HepG2 (cell line): ENCODE results near the gene KCNQ1OT1. TPM values are rescaled to one million over a fixed set of nuclear protein-coding genes. Genes with fewer than 3 reads are reported as not detected.

Source experiments
- ARNTL ChIP-seq: sonication (generic); formaldehyde crosslinking; IDR thresholded peaks from 2 replicates; pipeline ENCODE4 v1.4.0; 2020; ENCODE audit warnings: mild to moderate bottlenecking, missing genetic modification reagents
- CCAR2 ChIP-seq: fragments of 200-400 bp; formaldehyde crosslinking; optimal IDR thresholded peaks from 2 replicates; pipeline ENCODE3; 2018; ENCODE audit warnings: low read depth, mild to moderate bottlenecking, low read length, moderate library complexity
- DNMT3B ChIP-seq: conservative IDR thresholded peaks from 2 replicates; pipeline ENCODE4 v1.6.1; 2016; ENCODE audit warnings: missing biosample characterization, control low read depth
- ERF ChIP-seq: IDR thresholded peaks from 2 replicates; pipeline ENCODE4 v1.6.1; 2018; ENCODE audit warnings: missing biosample characterization, missing genetic modification reagents
- GATA4 ChIP-seq: sonication (generic); IDR thresholded peaks from 2 replicates; pipeline ENCODE4 v1.6.1; 2016; ENCODE audit warnings: antibody characterized with exemption, low read depth, borderline replicate concordance
- GFI1 ChIP-seq: sonication (generic); formaldehyde crosslinking; IDR thresholded peaks from 2 replicates; pipeline ENCODE4 v1.5.0; 2020; ENCODE audit warnings: missing genetic modification reagents, mild to moderate bottlenecking, borderline replicate concordance
- MAFF ChIP-seq: IDR thresholded peaks from 2 replicates; pipeline ENCODE4 v1.6.1; 2011; ENCODE audit warnings: low read depth, low read length, improper control_type of control experiment
- RXRB ChIP-seq: IDR thresholded peaks from 2 replicates; pipeline ENCODE4 v1.6.1; 2016; ENCODE audit warnings: borderline replicate concordance, missing genetic modification reagents, missing compliant biosample characterization
- SP140L ChIP-seq: sonication (generic); formaldehyde crosslinking; IDR thresholded peaks from 2 replicates; pipeline ENCODE4 v1.4.0; 2020; ENCODE audit warnings: missing genetic modification reagents, borderline replicate concordance
- YEATS4 ChIP-seq: sonication (generic); formaldehyde crosslinking; IDR thresholded peaks from 2 replicates; pipeline ENCODE4 v1.4.0; 2020; ENCODE audit warnings: missing genetic modification reagents, borderline replicate concordance
- ZBTB21 ChIP-seq: sonication (generic); formaldehyde crosslinking; IDR thresholded peaks from 2 replicates; pipeline ENCODE4 v1.4.0; 2020; ENCODE audit warnings: missing genetic modification reagents
- ZC3H4 ChIP-seq: sonication (generic); formaldehyde crosslinking; IDR thresholded peaks from 2 replicates; pipeline ENCODE4 v1.4.0; 2020; ENCODE audit warnings: missing genetic modification reagents, borderline replicate concordance
- ZNF292 ChIP-seq: sonication (generic); formaldehyde crosslinking; IDR thresholded peaks from 2 replicates; pipeline ENCODE4 v1.8.1; 2022; ENCODE audit warnings: mild to moderate bottlenecking, low read depth, missing genetic modification reagents, borderline replicate concordance
- ZNF432 ChIP-seq: sonication (generic); formaldehyde crosslinking; IDR thresholded peaks from 2 replicates; pipeline ENCODE4 v1.5.0; 2020; ENCODE audit warnings: missing genetic modification reagents, mild to moderate bottlenecking, borderline replicate concordance
- ZNF615 ChIP-seq: sonication (generic); formaldehyde crosslinking; IDR thresholded peaks from 2 replicates; pipeline ENCODE4 v1.5.0; 2020; ENCODE audit warnings: mild to moderate bottlenecking, missing genetic modification reagents, borderline replicate concordance
- ZNF766 ChIP-seq: sonication (generic); formaldehyde crosslinking; IDR thresholded peaks from 2 replicates; pipeline ENCODE4 v1.5.0; 2020; ENCODE audit warnings: missing genetic modification reagents, borderline replicate concordance
- ZSCAN25 ChIP-seq: sonication (generic); formaldehyde crosslinking; IDR thresholded peaks from 2 replicates; pipeline ENCODE4 v1.8.0; 2022; ENCODE audit warnings: mild to moderate bottlenecking, missing genetic modification reagents
- polyA plus RNA-seq, 8 experiments: library from polyadenylated mRNA; depleted of rRNA in 3 of 8; stranded (reverse) in 7 of 8; unstranded in 1 of 8; fragments of >200 nt; fragmentation: Illumina TruSeq in 4 of 8; extraction: Trizol in 4 of 8; gene quantifications; 2 replicates each; pipeline versions ENCODE4 v1.2.1 to v1.2.3, GENCODE V29; 2011 to 2016; ENCODE audit warnings: low read depth in 4 of 8, missing spikeins in 1 of 8, mixed read lengths in 1 of 8; ENCODE audit not compliant: insufficient read depth in 1 of 8
- total RNA-seq, 5 experiments: library from RNA; depleted of rRNA; stranded (reverse); fragments of >200 nt; fragmentation: Illumina TruSeq; extraction: Trizol; gene quantifications; 2 replicates each; pipeline ENCODE4 v1.2.3, GENCODE V29; 2016; ENCODE audit warnings: low read depth in 1 of 5
- TF ChIP-seq, protein P1 (sequence below): IDR thresholded peaks from 2 replicates; pipeline ENCODE4 v1.6.1; 2018; ENCODE audit warnings: missing genetic modification reagents
- TF ChIP-seq, protein P2 (sequence below): sonication (generic); formaldehyde crosslinking; IDR thresholded peaks from 2 replicates; pipeline ENCODE4 v1.4.0; 2020; ENCODE audit warnings: missing genetic modification reagents
- TF ChIP-seq, protein P3 (sequence below): sonication (generic); formaldehyde crosslinking; IDR thresholded peaks from 2 replicates; pipeline ENCODE4 v1.5.1; 2020; ENCODE audit warnings: mild to moderate bottlenecking, missing genetic modification reagents, borderline replicate concordance

KCNQ1OT1 gene
- total and polyA plus RNA-seq, 2 of the 13 experiments (the other 11 are each of a cell fraction or from before 2014, with no cell fraction given): 1.3 to 18.9 TPM

DNA sequence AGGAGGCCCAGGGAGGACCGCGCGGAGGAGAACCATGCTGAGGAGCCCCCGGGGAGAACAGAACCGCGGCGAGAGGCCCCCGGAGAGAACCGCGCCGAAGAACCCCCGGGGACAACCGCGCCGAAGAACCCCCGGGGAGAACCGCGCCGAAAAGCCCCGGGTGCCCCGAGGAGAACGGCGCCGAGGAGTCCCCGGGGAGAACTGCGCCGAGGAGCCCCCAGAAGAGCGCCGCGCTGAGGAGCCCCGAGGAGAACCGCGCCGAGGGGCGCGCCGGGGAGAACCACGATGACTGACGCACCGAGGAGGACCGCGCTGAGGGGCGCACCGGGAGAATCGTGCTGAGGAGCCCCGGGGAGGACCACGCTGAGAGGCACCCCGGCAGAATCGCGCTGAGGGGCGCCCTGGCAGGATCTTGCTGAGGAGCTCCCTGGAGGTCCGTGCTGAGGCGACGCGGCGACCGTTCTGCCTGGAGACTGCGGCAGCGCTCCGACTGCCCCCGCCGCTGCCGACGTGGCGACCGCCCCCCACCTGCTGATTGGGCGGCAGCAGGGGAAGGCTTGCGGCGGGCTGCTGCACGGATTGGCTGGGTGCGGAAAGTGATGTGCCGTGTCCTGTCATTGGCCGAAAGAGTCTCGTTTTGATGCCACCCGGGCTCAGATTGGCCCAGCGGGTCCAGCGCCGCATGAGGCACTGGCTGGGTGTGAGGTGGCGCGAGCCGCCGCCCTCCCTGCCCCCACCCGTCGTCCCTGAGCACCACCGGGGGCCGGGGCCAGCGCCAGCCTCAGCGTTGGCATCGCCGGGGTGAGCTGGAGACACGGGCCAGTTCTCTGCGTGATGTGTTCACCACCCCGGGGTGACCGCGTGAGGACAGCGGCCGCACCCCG, at the start of gene KCNQ1OT1 (continued):
- TF ChIP-seq, protein P1, sequence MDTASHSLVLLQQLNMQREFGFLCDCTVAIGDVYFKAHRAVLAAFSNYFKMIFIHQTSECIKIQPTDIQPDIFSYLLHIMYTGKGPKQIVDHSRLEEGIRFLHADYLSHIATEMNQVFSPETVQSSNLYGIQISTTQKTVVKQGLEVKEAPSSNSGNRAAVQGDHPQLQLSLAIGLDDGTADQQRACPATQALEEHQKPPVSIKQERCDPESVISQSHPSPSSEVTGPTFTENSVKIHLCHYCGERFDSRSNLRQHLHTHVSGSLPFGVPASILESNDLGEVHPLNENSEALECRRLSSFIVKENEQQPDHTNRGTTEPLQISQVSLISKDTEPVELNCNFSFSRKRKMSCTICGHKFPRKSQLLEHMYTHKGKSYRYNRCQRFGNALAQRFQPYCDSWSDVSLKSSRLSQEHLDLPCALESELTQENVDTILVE (CRISPR knock-in tag): 0 out of 2 replicates have a peak, but pooled peaks have one; percentile 66
- TF ChIP-seq DNMT3B (CRISPR knock-in tag) (peak; percentile 85; the same call in 1 of the 2 replicates), MAFF (no peak), ARNTL (CRISPR knock-in tag) (peak; percentile 53; the same call in 1 of the 2 replicates), ZNF292 (CRISPR knock-in tag) (no peak), GATA4 (peak; percentile 86), GFI1 (CRISPR knock-in tag) (peak; percentile 57), SP140L (no peak), ZNF615 (CRISPR knock-in tag) (0 out of 2 replicates have a peak, but pooled peaks have one; percentile 62), ZC3H4 (CRISPR knock-in tag) (no peak), YEATS4 (CRISPR knock-in tag) (peak; percentile 96), ZNF432 (CRISPR knock-in tag) (no peak), ZSCAN25 (CRISPR knock-in tag) (peak; percentile 75), ZNF766 (peak; percentile 96; the same call in 1 of the 2 replicates), ERF (CRISPR knock-in tag) (peak; percentile 96), ZBTB21 (CRISPR knock-in tag) (peak; percentile 22; the same call in 1 of the 2 replicates), CCAR2 (no peak), RXRB (CRISPR knock-in tag) (peak; percentile 72)
- TF ChIP-seq, protein P2, sequence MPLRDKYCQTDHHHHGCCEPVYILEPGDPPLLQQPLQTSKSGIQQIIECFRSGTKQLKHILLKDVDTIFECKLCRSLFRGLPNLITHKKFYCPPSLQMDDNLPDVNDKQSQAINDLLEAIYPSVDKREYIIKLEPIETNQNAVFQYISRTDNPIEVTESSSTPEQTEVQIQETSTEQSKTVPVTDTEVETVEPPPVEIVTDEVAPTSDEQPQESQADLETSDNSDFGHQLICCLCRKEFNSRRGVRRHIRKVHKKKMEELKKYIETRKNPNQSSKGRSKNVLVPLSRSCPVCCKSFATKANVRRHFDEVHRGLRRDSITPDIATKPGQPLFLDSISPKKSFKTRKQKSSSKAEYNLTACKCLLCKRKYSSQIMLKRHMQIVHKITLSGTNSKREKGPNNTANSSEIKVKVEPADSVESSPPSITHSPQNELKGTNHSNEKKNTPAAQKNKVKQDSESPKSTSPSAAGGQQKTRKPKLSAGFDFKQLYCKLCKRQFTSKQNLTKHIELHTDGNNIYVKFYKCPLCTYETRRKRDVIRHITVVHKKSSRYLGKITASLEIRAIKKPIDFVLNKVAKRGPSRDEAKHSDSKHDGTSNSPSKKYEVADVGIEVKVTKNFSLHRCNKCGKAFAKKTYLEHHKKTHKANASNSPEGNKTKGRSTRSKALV (CRISPR knock-in tag): 0 out of 2 replicates have a peak, but pooled peaks have one; percentile 61
- TF ChIP-seq, protein P3, sequence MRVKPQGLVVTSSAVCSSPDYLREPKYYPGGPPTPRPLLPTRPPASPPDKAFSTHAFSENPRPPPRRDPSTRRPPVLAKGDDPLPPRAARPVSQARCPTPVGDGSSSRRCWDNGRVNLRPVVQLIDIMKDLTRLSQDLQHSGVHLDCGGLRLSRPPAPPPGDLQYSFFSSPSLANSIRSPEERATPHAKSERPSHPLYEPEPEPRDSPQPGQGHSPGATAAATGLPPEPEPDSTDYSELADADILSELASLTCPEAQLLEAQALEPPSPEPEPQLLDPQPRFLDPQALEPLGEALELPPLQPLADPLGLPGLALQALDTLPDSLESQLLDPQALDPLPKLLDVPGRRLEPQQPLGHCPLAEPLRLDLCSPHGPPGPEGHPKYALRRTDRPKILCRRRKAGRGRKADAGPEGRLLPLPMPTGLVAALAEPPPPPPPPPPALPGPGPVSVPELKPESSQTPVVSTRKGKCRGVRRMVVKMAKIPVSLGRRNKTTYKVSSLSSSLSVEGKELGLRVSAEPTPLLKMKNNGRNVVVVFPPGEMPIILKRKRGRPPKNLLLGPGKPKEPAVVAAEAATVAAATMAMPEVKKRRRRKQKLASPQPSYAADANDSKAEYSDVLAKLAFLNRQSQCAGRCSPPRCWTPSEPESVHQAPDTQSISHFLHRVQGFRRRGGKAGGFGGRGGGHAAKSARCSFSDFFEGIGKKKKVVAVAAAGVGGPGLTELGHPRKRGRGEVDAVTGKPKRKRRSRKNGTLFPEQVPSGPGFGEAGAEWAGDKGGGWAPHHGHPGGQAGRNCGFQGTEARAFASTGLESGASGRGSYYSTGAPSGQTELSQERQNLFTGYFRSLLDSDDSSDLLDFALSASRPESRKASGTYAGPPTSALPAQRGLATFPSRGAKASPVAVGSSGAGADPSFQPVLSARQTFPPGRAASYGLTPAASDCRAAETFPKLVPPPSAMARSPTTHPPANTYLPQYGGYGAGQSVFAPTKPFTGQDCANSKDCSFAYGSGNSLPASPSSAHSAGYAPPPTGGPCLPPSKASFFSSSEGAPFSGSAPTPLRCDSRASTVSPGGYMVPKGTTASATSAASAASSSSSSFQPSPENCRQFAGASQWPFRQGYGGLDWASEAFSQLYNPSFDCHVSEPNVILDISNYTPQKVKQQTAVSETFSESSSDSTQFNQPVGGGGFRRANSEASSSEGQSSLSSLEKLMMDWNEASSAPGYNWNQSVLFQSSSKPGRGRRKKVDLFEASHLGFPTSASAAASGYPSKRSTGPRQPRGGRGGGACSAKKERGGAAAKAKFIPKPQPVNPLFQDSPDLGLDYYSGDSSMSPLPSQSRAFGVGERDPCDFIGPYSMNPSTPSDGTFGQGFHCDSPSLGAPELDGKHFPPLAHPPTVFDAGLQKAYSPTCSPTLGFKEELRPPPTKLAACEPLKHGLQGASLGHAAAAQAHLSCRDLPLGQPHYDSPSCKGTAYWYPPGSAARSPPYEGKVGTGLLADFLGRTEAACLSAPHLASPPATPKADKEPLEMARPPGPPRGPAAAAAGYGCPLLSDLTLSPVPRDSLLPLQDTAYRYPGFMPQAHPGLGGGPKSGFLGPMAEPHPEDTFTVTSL (CRISPR knock-in tag): no peak; the same call in 1 of the 2 replicates
